SKM-1 treated with dmso at 0.1 percent for 144 hours (cell line): ENCODE results near the gene NCAM1.

Experiments used
- DNase-seq: peaks from one replicate; lab custom pipeline; 2025; ENCODE audit not compliant: unreplicated experiment; lab: John Stamatoyannopoulos, UW

NCAM1 gene

GRCh38 chr11:113272927-113273615 lies 311.9 kb downstream of the NCAM1 start:
- no peak for DNase-seq

- no peak for DNase-seq
These were observed 312.5 kb downstream of the NCAM1 start for GRCh38 chr11:113273720-113274119.

- no peak for DNase-seq
These were observed 313.7 kb downstream of the NCAM1 start for GRCh38 chr11:113274713-113275582.

GRCh38 chr11:113275602-113276001 lies 314.4 kb downstream of the NCAM1 start:
- no peak for DNase-seq

- no peak for DNase-seq
These were observed 315.2 kb downstream of the NCAM1 start for GRCh38 chr11:113276466-113276865.

- DNase-seq, result no peak
These were observed 316.7 kb downstream of the NCAM1 start for GRCh38 chr11:113277907-113278306.

GRCh38 chr11:113278481-113278880 lies 317.3 kb downstream of the NCAM1 start:
- DNase-seq, result no peak

GRCh38 chr11:113278925-113279324 lies 317.7 kb downstream of the NCAM1 start:
- no peak for DNase-seq

GRCh38 chr11:113279591-113279990 lies 318.4 kb downstream of the NCAM1 start:
- DNase-seq, result no peak

- DNase-seq, result no peak
These were observed 320.0 kb downstream of the NCAM1 start for GRCh38 chr11:113281052-113281725.

- no peak for DNase-seq
These were observed 321.7 kb downstream of the NCAM1 start for GRCh38 chr11:113282898-113283437.

GRCh38 chr11:113283881-113284280 lies 322.7 kb downstream of the NCAM1 start:
- DNase-seq, result no peak

GRCh38 chr11:113286009-113286408 lies 324.8 kb downstream of the NCAM1 start:
- no peak for DNase-seq

GRCh38 chr11:113286509-113287497 lies 325.6 kb downstream of the NCAM1 start:
- no peak for DNase-seq

GRCh38 chr11:113287801-113288200 lies 326.6 kb downstream of the NCAM1 start:
- no peak for DNase-seq

GRCh38 chr11:113288286-113288863 lies 327.2 kb downstream of the NCAM1 start:
- no peak for DNase-seq

GRCh38 chr11:113289431-113290187 lies 328.4 kb downstream of the NCAM1 start:
- peak; percentile 47 for DNase-seq

GRCh38 chr11:113293936-113294335 lies 332.7 kb downstream of the NCAM1 start:
- no peak for DNase-seq

GRCh38 chr11:113295993-113296392 lies 334.8 kb downstream of the NCAM1 start:
- no peak for DNase-seq
